Measurements from ENCODE around the gene MARCHF10. TPM values are rescaled to one million over a fixed set of nuclear protein-coding genes. Genes with fewer than 3 reads are reported as not detected.

The MARCHF10 gene
- total RNA-seq, 2 experiments from 2014 or later: not detected

GRCh38 chr17:62657690-62658089 is 150.4 kb downstream of the MARCHF10 start:
- Histone ChIP-seq H3K4me2 (ENCODE audit: low read length) (no peak overlapping the region), H2AFZ (ENCODE audit: low read length) (no peak overlapping the region), H3K9me2 (ENCODE audit: insufficient read depth, low read length) (no peaks in the 10 kb centered on the region), H4K20me1 (ENCODE audit: insufficient read depth, low read length) (no peaks in the 10 kb centered on the region), H3K9me3 (ENCODE audit: low read length) (no peaks in the 10 kb centered on the region), H3K4me1 (ENCODE audit: insufficient read depth, low read length, poor library complexity, severe bottlenecking) (no peaks in the 10 kb centered on the region), H3K27ac (ENCODE audit: low read depth, low read length, poor library complexity, severe bottlenecking) (no peak overlapping the region), H3K36me3 (ENCODE audit: insufficient read depth, low read length) (no peaks in the 10 kb centered on the region), H3K79me2 (ENCODE audit: insufficient read depth, low read depth, low read length) (no peaks in the 10 kb centered on the region), H3K4me3 (ENCODE audit: low read depth, low read length, poor library complexity, severe bottlenecking) (no peak overlapping the region)
- ChIA-PET POLR2A (interaction anchor here (0.6 kb wide), 1 partner anchor 535 kb away, joined by 3 read pairs; no protein-coding TSS in a partner anchor), CTCF (ENCODE audit: unreplicated experiment) (no interaction called here)
- no peak for TF ChIP-seq CTCF (conservative IDR thresholded peaks at IDR 0.05; ENCODE audit: low read length)
- no peak for TF ChIP-seq EZH2phosphoT487 (IDR thresholded peaks at IDR 0.05; ENCODE audit: borderline replicate concordance, low read depth, low read length)
- BruUV-seq (replicated peaks): no TSS peak
- no peak for DNase-seq (ENCODE audit: low spot score)
- intact Hi-C loops (cut with micrococcal nuclease; ENCODE audit: unreplicated experiment): no loop called here

- H3K79me2 ChIP-seq (ENCODE audit: insufficient read depth, low read depth, low read length): no peaks in the 10 kb centered on the region
- H3K4me3 ChIP-seq (ENCODE audit: low read depth, low read length, poor library complexity, severe bottlenecking): no peak overlapping the region
- no peak overlapping the region for H3K4me2 ChIP-seq (ENCODE audit: low read length)
- no peak for DNase-seq (ENCODE audit: low spot score)
- TF ChIP-seq EZH2phosphoT487 (IDR thresholded peaks at IDR 0.05; ENCODE audit: borderline replicate concordance, low read depth, low read length) (no peak), CTCF (conservative IDR thresholded peaks at IDR 0.05; ENCODE audit: low read length) (no peak)
- no TSS peak for BruUV-seq (replicated peaks)
- no peaks in the 10 kb centered on the region for H3K4me1 ChIP-seq (ENCODE audit: insufficient read depth, low read length, poor library complexity, severe bottlenecking)
- H3K27ac ChIP-seq (ENCODE audit: low read depth, low read length, poor library complexity, severe bottlenecking): no peak overlapping the region
- no peaks in the 10 kb centered on the region for H3K36me3 ChIP-seq (ENCODE audit: insufficient read depth, low read length)
- H3K9me2 ChIP-seq (ENCODE audit: insufficient read depth, low read length): no peaks in the 10 kb centered on the region
- ChIA-PET CTCF (ENCODE audit: unreplicated experiment) (no interaction called here), POLR2A (interaction anchor here (0.6 kb wide), 1 partner anchor 535 kb away, joined by 3 read pairs; no protein-coding TSS in a partner anchor)
- no peaks in the 10 kb centered on the region for H4K20me1 ChIP-seq (ENCODE audit: insufficient read depth, low read length)
- no peak overlapping the region for H2AFZ ChIP-seq (ENCODE audit: low read length)
- H3K9me3 ChIP-seq (ENCODE audit: low read length): no peaks in the 10 kb centered on the region
- intact Hi-C loops (cut with micrococcal nuclease; ENCODE audit: unreplicated experiment): no loop called here
Observed at GRCh38 chr17:62657145-62657665, 150.9 kb downstream of the MARCHF10 start.

- no peaks in the 10 kb centered on the region for H3K9me3 ChIP-seq (ENCODE audit: low read length)
- no peak for DNase-seq (ENCODE audit: low spot score)
- intact Hi-C loops (cut with micrococcal nuclease; ENCODE audit: unreplicated experiment): no loop called here
- no peak overlapping the region for H2AFZ ChIP-seq (ENCODE audit: low read length)
- POLR2A ChIA-PET: no interaction called here
- no peak overlapping the region for H3K4me3 ChIP-seq (ENCODE audit: low read depth, low read length, poor library complexity, severe bottlenecking)
- TF ChIP-seq EZH2phosphoT487 (IDR thresholded peaks at IDR 0.05; ENCODE audit: borderline replicate concordance, low read depth, low read length) (no peak), CTCF (conservative IDR thresholded peaks at IDR 0.05; ENCODE audit: low read length) (no peak)
- BruUV-seq (replicated peaks): no TSS peak
- H3K79me2 ChIP-seq (ENCODE audit: insufficient read depth, low read depth, low read length): no peaks in the 10 kb centered on the region
- H3K36me3 ChIP-seq (ENCODE audit: insufficient read depth, low read length): no peaks in the 10 kb centered on the region
- no peak overlapping the region for H3K4me2 ChIP-seq (ENCODE audit: low read length)
- H4K20me1 ChIP-seq (ENCODE audit: insufficient read depth, low read length): no peaks in the 10 kb centered on the region
- H3K27ac ChIP-seq (ENCODE audit: low read depth, low read length, poor library complexity, severe bottlenecking): no peak overlapping the region
- CTCF ChIA-PET (ENCODE audit: unreplicated experiment): no interaction called here
- H3K9me2 ChIP-seq (ENCODE audit: insufficient read depth, low read length): no peaks in the 10 kb centered on the region
- no peaks in the 10 kb centered on the region for H3K4me1 ChIP-seq (ENCODE audit: insufficient read depth, low read length, poor library complexity, severe bottlenecking)
Observed at GRCh38 chr17:62656446-62656845, 151.7 kb downstream of the MARCHF10 start.
